Vagina (tissue), 2 donors: ENCODE data around the gene CES1.
"Not testable (repeated sequence)": the region's sequence is repeated elsewhere in the genome, so short reads cannot be mapped to it uniquely, and the experiment has no call there.

Experiments
- POLR2A ChIP-seq, 2 donors: fragments of 450-650 bp; IDR thresholded peaks; one replicate each; pipeline ENCODE4 v1.6.1; 2017; ENCODE audit warnings: antibody characterized with exemption in 2 of 2, mild to moderate bottlenecking in 2 of 2, moderate library complexity in 2 of 2
- POLR2AphosphoS5 ChIP-seq, 2 donors: sonication (generic); formaldehyde crosslinking; IDR thresholded peaks; one replicate each; pipeline ENCODE4 v1.9.0; 2017; ENCODE audit warnings: antibody characterized with exemption in 2 of 2, mild to moderate bottlenecking in 2 of 2, low read depth in 1 of 2; ENCODE audit not compliant: insufficient read depth in 1 of 2
- TF ChIP-seq, protein P1 (sequence below), 3 experiments: fragments of 450-650 bp in 2 of 3; fragments of 200-600 bp in 1 of 3; sonication (generic) in 1 of 3; IDR thresholded peaks; one replicate each; pipeline ENCODE4 v1.5.1; 2017 to 2019; ENCODE audit warnings: antibody characterized with exemption in 3 of 3, mild to moderate bottlenecking in 2 of 3, moderate library complexity in 2 of 3

DNA sequence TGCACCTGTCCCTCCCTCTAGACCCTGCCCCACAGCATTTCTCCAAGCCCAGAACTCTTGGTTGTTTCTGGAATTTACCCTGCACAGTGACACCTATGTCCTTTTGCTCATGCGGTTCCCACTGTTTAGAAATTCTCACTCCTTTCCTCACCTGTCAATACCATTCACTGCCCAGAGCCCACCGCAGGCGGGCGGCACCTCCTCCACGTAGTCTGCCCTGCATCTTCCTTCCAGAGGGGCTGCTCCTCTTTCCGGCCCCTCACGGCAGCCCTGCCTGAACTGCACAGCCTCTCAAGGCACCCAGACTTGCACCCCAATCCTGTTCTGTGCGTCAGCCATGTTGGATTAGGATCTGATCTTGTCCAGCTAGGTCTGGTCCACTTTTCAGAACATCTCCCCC lies 51.4 kb downstream of the CES1 start:
- TF ChIP-seq, protein P1, sequence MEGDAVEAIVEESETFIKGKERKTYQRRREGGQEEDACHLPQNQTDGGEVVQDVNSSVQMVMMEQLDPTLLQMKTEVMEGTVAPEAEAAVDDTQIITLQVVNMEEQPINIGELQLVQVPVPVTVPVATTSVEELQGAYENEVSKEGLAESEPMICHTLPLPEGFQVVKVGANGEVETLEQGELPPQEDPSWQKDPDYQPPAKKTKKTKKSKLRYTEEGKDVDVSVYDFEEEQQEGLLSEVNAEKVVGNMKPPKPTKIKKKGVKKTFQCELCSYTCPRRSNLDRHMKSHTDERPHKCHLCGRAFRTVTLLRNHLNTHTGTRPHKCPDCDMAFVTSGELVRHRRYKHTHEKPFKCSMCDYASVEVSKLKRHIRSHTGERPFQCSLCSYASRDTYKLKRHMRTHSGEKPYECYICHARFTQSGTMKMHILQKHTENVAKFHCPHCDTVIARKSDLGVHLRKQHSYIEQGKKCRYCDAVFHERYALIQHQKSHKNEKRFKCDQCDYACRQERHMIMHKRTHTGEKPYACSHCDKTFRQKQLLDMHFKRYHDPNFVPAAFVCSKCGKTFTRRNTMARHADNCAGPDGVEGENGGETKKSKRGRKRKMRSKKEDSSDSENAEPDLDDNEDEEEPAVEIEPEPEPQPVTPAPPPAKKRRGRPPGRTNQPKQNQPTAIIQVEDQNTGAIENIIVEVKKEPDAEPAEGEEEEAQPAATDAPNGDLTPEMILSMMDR (IDR thresholded peaks at IDR 0.05): not testable (repeated sequence)
- TF ChIP-seq POLR2AphosphoS5 (IDR thresholded peaks at IDR 0.05; ENCODE audit: insufficient read depth in 1 of 2, low read depth in 1 of 2); POLR2A (IDR thresholded peaks at IDR 0.05): not testable (repeated sequence)
